D721Med (cell line): ENCODE measurements around the gene MCTP1.

ENCODE experiments used
- DNase-seq: peaks from one replicate; pipeline ENCODE4 v3.0.0; 2011; ENCODE audit warnings: low spot score; ENCODE audit not compliant: insufficient read length
- FAIRE-seq: peaks from 2 replicates; lab custom pipeline; 2011; peaks lifted over from hg19 to GRCh38; lab: Jason Lieb, UNC
- TF ChIP-seq, protein P1 (sequence below): IDR thresholded peaks from 2 replicates; pipeline ENCODE4 v1.5.1; 2012; ENCODE audit warnings: mild to moderate bottlenecking, control low read depth; ENCODE audit not compliant: insufficient read depth; ENCODE audit errors: missing control alignments

MCTP1 gene

GRCh38 chr5:94941122-94941755, 343.7 kb downstream of the MCTP1 start:
- DNase-seq: no peak
- TF ChIP-seq, protein P1, sequence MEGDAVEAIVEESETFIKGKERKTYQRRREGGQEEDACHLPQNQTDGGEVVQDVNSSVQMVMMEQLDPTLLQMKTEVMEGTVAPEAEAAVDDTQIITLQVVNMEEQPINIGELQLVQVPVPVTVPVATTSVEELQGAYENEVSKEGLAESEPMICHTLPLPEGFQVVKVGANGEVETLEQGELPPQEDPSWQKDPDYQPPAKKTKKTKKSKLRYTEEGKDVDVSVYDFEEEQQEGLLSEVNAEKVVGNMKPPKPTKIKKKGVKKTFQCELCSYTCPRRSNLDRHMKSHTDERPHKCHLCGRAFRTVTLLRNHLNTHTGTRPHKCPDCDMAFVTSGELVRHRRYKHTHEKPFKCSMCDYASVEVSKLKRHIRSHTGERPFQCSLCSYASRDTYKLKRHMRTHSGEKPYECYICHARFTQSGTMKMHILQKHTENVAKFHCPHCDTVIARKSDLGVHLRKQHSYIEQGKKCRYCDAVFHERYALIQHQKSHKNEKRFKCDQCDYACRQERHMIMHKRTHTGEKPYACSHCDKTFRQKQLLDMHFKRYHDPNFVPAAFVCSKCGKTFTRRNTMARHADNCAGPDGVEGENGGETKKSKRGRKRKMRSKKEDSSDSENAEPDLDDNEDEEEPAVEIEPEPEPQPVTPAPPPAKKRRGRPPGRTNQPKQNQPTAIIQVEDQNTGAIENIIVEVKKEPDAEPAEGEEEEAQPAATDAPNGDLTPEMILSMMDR: no peak
- FAIRE-seq: no peak

- no peak for FAIRE-seq
- TF ChIP-seq, protein P1: no peak
- DNase-seq: no peak
Measured at GRCh38 chr5:94932259-94932658, 352.6 kb downstream of the MCTP1 start.

DNA sequence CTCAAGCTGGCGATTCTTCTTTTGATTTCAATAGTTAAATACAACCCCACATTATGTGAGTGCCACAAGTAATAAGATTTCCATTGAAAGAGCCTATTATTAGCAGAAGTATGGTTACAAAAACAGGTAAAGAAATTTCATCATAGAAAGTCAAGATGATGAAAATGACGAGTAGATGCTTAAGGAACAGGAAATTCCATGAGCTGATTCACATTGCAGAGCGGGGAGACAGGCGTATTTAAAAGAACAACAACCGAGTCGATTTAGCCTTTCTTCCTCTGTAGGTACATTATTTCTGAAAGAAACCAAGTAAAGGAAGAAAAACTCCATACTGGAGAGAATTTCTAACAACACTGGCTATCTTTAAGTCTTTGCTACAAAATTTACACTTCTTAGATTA, 356.0 kb downstream of the MCTP1 start:
- no peak for FAIRE-seq
- TF ChIP-seq, protein P1: no peak
- no peak for DNase-seq

DNA sequence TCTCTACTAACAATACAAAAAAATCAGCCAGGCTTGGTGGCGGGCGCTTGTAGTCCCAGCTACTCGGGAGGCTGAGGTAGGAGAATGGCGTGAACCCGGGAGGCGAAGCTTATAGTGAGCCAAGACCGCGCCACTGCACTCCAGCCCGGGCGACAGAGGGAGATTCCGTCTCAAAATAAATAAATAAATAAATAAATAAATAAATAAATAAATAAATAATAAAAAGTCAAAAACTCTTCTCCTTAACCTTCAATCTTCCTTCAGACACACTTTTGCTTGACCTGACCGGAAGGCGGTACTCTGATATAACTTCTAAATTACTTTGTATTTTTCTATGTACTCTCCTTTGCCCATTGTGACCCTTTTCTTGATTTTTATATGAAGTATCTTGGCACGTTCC, 364.3 kb downstream of the MCTP1 start:
- FAIRE-seq (no peak), DNase-seq (no peak)
- TF ChIP-seq, protein P1: no peak

GRCh38 chr5:94916619-94917018, 368.3 kb downstream of the MCTP1 start:
- no peak for FAIRE-seq
- no peak for DNase-seq
- TF ChIP-seq, protein P1: no peak

- no peak for FAIRE-seq
Measured at GRCh38 chr5:94911276-94911675, 373.6 kb downstream of the MCTP1 start.

DNA sequence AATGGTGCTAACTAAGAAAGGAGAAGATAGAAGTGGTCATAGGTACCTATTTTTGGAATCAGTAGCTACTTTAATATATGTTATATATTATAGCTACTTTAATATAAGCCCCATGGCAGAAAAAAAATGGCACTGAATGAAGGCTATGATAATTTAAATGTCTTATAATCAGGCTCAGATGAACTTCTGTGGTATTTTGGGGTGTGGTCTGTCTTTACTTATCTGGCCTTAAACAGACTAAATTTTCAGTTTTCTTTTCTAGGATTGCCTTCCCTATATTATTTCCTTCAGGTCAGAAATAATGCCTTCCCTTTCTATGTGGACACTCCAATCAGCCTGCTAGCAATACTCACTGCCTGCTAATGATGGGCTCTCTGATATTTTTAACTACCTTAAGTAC, 374.2 kb downstream of the MCTP1 start:
- TF ChIP-seq, protein P1: no peak
- FAIRE-seq (no peak), DNase-seq (no peak)

More at GRCh38 chr5:94911276-94911675, 373.6 kb downstream of the MCTP1 start:
- no peak for DNase-seq
- TF ChIP-seq, protein P1: no peak
